Esophagus squamous epithelium (tissue), 4 donors: ENCODE measurements around the gene SDF4.

Source experiments
- CTCF ChIP-seq, 6 experiments: fragments of 450-650 bp in 4 of 6; fragments of 200-600 bp in 2 of 6; sonication (generic) in 2 of 6; IDR thresholded peaks; one replicate each; pipeline ENCODE4 v1.5.1; 2016 to 2019; ENCODE audit warnings: antibody characterized with exemption in 6 of 6, mild to moderate bottlenecking in 4 of 6, moderate library complexity in 4 of 6
- POLR2A ChIP-seq, 4 donors: fragments of 450-650 bp; IDR thresholded peaks; one replicate each; pipeline ENCODE4 v1.6.1; 2017; ENCODE audit warnings: antibody characterized with exemption in 4 of 4, mild to moderate bottlenecking in 4 of 4, moderate library complexity in 3 of 4

- TF ChIP-seq CTCF (IDR thresholded peaks at IDR 0.05): no peak
- TF ChIP-seq POLR2A (IDR thresholded peaks at IDR 0.05): no peak
These were observed 16.6 kb downstream of the SDF4 start for GRCh38 chr1:1215080-1215676.
